Gastroesophageal sphincter (tissue), 3 donors: Measurements from ENCODE around the gene SLC29A3.

Source experiments
- EP300 ChIP-seq: sonication (generic); formaldehyde crosslinking; IDR thresholded peaks from one replicate; pipeline ENCODE4 v1.6.1; 2017; ENCODE audit warnings: antibody characterized with exemption, mild to moderate bottlenecking
- POLR2AphosphoS5 ChIP-seq: sonication (generic); formaldehyde crosslinking; IDR thresholded peaks from one replicate; pipeline ENCODE4 v1.6.1; 2017; ENCODE audit warnings: antibody characterized with exemption
- TF ChIP-seq, protein P1 (sequence below), 4 experiments: fragments of 200-600 bp in 2 of 4; fragments of 450-650 bp in 2 of 4; sonication (generic) in 1 of 4; IDR thresholded peaks; one replicate each; pipeline ENCODE4 v1.5.1; 2017 to 2019; ENCODE audit warnings: antibody characterized with exemption in 4 of 4, mild to moderate bottlenecking in 2 of 4, moderate library complexity in 2 of 4

GRCh38 chr10:71277914-71278665 is 41.0 kb upstream of the SLC29A3 start:
- TF ChIP-seq POLR2AphosphoS5 (no peak), EP300 (no peak)
- TF ChIP-seq, protein P1, sequence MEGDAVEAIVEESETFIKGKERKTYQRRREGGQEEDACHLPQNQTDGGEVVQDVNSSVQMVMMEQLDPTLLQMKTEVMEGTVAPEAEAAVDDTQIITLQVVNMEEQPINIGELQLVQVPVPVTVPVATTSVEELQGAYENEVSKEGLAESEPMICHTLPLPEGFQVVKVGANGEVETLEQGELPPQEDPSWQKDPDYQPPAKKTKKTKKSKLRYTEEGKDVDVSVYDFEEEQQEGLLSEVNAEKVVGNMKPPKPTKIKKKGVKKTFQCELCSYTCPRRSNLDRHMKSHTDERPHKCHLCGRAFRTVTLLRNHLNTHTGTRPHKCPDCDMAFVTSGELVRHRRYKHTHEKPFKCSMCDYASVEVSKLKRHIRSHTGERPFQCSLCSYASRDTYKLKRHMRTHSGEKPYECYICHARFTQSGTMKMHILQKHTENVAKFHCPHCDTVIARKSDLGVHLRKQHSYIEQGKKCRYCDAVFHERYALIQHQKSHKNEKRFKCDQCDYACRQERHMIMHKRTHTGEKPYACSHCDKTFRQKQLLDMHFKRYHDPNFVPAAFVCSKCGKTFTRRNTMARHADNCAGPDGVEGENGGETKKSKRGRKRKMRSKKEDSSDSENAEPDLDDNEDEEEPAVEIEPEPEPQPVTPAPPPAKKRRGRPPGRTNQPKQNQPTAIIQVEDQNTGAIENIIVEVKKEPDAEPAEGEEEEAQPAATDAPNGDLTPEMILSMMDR (IDR thresholded peaks at IDR 0.05), result no peak
